ENCODE results near the gene EEF1AKMT4. TPM values are rescaled to one million over a fixed set of nuclear protein-coding genes. Genes with fewer than 3 reads are reported as not detected.

The EEF1AKMT4 gene
- polyA plus RNA-seq, 2 of the 4 experiments (the other 2 are of a cell fraction) = 9.8 to 12.7 TPM

- no peak for FAIRE-seq
- Histone ChIP-seq H3K4me1 (peaks cover 7% of the 10 kb centered on the region; the same call in 2 of the 3 replicates), H3K4me2 (no peak overlapping the region), H3K27ac (no peak overlapping the region), H3K4me3 (no peak overlapping the region), H3K9me3 (no peaks in the 10 kb centered on the region)
- TF ChIP-seq EHF (CRISPR knock-in tag; IDR thresholded peaks at IDR 0.05) = no peak
- no peak for TF ChIP-seq FOXS1 (CRISPR knock-in tag; IDR thresholded peaks at IDR 0.05)
- TF ChIP-seq GATA3 (IDR thresholded peaks at IDR 0.05; ENCODE audit: borderline replicate concordance) = no peak
- no peak for TF ChIP-seq CEBPB (IDR thresholded peaks at IDR 0.05)
- no peak for TF ChIP-seq ZC3H11A (IDR thresholded peaks at IDR 0.05)
- no peak for TF ChIP-seq RFX5 (IDR thresholded peaks at IDR 0.05)
- TF ChIP-seq CHD2 (IDR thresholded peaks at IDR 0.05; ENCODE audit: low read length, partially characterized antibody) = no peak
- no peak for TF ChIP-seq RAD21 (conservative IDR thresholded peaks at IDR 0.05 in 1 of 2, IDR thresholded peaks at IDR 0.05 in 1 of 2)
- no peak for TF ChIP-seq ATOH8 (CRISPR knock-in tag; IDR thresholded peaks at IDR 0.05; ENCODE audit: low read depth)
- TF ChIP-seq HES2 (IDR thresholded peaks at IDR 0.05) = no peak
- TF ChIP-seq PHF8 (IDR thresholded peaks at IDR 0.05; ENCODE audit: borderline replicate concordance, low read depth) = no peak
- no peak for TF ChIP-seq TP53 (CRISPR knock-in tag; IDR thresholded peaks at IDR 0.05)
- TF ChIP-seq SMC3 (IDR thresholded peaks at IDR 0.05) = no peak
- no peak for TF ChIP-seq CBX8 (IDR thresholded peaks at IDR 0.05)
- TF ChIP-seq JUNB (IDR thresholded peaks at IDR 0.05) = no peak
- TF ChIP-seq ZNF302 (CRISPR knock-in tag; IDR thresholded peaks at IDR 0.05) = no peak
- no peak for TF ChIP-seq RNF2 (IDR thresholded peaks at IDR 0.05; ENCODE audit: borderline replicate concordance, low read depth)
- no peak for TF ChIP-seq EP300 (IDR thresholded peaks at IDR 0.05)
- TF ChIP-seq CHD4 (IDR thresholded peaks at IDR 0.05; ENCODE audit: borderline replicate concordance) = no peak
- 86% methylated on average over 11 of the region's 19 CpGs for WGBS (ENCODE audit: missing lambda C conversion rate)
- no peak for ATAC-seq
- ChIA-PET CTCF (interaction anchor here (1.0 kb wide), 2 partner anchors 12 to 15 kb away, joined by 3 to 4 read pairs; partner anchors contain the start of gene EEF1AKMT4), POLR2A (no interaction called here)
- no peak for DNase-seq (ENCODE audit: low read depth in 1 of 2, low spot score in 1 of 2)
These were observed 14.6 kb upstream of the EEF1AKMT4 start for GRCh38 chr3:184234671-184235380.

GRCh38 chr3:184235381-184236032, 14.0 kb upstream of the EEF1AKMT4 start:
- 89% methylated on average over 4 of the region's 4 CpGs for WGBS (ENCODE audit: missing lambda C conversion rate)
- no peak for FAIRE-seq
- ChIA-PET CTCF (interaction anchor here (0.8 to 5.3 kb wide), 2 partner anchors 7 to 54 kb away, joined by 3 to 44 read pairs; partner anchors contain the start of gene VWA5B2), POLR2A (no interaction called here)
- Histone ChIP-seq H3K4me2 (no peak overlapping the region), H3K27ac (no peak overlapping the region), H3K4me3 (no peak overlapping the region), H3K9me3 (no peaks in the 10 kb centered on the region), H3K4me1 (peaks cover 7% of the 10 kb centered on the region; the same call in 2 of the 3 replicates)
- no peak for ATAC-seq
- DNase-seq (ENCODE audit: low read depth in 1 of 2, low spot score in 1 of 2) = no peak
- TF ChIP-seq ELK1 (IDR thresholded peaks at IDR 0.05; ENCODE audit: low read depth, low read length) (no peak), HEYL (CRISPR knock-in tag; IDR thresholded peaks at IDR 0.05) (no peak), ZC3H11A (IDR thresholded peaks at IDR 0.05) (no peak), KDM1A (IDR thresholded peaks at IDR 0.05; ENCODE audit: low read depth) (no peak), POLR2AphosphoS2 (conservative IDR thresholded peaks at IDR 0.05; ENCODE audit: low read length) (no peak), HOXB13 (CRISPR knock-in tag; IDR thresholded peaks at IDR 0.05; ENCODE audit: low read depth) (no peak), JUN (IDR thresholded peaks at IDR 0.05) (no peak)
